ENCODE measurements around the gene NDFIP1.

The NDFIP1 gene, protein sequence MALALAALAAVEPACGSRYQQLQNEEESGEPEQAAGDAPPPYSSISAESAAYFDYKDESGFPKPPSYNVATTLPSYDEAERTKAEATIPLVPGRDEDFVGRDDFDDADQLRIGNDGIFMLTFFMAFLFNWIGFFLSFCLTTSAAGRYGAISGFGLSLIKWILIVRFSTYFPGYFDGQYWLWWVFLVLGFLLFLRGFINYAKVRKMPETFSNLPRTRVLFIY

DNA sequence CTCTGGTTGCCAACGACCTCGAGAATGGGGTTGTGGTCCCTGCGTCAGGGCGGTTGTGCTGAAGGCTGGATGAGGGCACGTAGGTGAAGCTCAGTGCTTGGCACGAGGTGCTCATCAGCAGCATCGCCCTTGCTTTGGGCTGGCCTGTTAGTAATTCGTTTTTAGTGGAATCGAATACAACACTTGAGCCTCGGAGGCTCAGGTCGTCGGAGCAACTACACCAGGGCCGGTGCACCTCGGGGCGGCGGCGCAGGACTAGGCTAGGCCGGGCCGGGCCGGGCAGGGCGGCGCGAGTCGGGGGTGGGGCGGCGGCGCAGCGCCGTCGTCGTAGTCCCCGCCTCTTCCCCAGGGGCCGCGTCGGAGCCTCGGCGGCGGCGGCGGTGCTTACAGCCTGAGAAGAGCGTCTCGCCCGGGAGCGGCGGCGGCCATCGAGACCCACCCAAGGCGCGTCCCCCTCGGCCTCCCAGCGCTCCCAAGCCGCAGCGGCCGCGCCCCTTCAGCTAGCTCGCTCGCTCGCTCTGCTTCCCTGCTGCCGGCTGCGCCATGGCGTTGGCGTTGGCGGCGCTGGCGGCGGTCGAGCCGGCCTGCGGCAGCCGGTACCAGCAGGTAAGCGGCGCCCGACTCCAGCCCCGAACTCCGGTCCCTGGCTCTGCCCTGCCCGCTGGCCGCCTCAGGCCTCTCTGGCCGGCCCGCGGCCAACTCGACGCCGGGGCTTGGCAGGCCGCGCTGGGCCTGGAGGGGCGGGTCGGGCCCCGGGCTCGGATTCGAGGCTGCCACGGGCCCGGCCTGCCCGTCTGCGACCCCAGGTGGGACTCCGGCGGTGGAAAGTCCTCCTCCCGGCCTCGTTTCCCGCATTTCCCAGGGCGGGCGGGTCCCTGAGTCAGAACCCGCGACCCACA lies at the start of gene NDFIP1:
Gene NDFIP1, plus strand, starts transcription at position 348 of the 899 bp plus-strand sequence. Its CDS starts 196 bp downstream, at position 544.
- TF ChIP-seq, protein P1, sequence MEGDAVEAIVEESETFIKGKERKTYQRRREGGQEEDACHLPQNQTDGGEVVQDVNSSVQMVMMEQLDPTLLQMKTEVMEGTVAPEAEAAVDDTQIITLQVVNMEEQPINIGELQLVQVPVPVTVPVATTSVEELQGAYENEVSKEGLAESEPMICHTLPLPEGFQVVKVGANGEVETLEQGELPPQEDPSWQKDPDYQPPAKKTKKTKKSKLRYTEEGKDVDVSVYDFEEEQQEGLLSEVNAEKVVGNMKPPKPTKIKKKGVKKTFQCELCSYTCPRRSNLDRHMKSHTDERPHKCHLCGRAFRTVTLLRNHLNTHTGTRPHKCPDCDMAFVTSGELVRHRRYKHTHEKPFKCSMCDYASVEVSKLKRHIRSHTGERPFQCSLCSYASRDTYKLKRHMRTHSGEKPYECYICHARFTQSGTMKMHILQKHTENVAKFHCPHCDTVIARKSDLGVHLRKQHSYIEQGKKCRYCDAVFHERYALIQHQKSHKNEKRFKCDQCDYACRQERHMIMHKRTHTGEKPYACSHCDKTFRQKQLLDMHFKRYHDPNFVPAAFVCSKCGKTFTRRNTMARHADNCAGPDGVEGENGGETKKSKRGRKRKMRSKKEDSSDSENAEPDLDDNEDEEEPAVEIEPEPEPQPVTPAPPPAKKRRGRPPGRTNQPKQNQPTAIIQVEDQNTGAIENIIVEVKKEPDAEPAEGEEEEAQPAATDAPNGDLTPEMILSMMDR (IDR thresholded peaks at IDR 0.05; ENCODE audit: extremely low read depth, missing control alignments), result no peak
- peak; percentile 88 for DNase-seq (ENCODE audit: low spot score)

DNA sequence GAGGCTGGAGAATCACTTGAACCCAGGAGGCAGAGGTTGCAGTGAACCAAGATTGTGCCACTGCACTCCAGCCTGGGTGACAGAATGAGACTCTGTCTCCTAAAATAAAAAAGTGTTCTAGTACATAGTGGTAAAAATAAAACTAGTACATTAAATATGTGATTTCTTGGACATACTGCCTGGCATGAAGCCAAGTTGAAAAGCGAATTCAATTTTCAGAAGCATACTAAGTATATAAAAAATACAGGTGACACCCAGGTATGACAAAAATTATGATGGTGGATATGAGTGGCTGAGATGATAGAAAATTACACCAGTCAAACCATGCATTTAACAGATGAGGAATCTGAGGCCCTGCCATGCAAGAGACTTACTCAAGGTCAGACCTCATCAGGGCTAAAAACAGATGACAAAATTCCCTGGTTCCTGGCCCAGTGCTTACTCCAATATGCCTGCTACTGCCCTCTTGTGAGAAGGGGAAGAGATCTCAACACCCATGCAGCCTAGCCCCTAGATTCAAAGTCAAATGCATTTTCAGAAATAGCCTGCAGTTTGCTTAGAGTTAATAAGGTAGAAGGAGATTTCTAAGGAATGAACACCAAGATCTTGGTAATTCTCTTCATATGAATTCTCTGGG lies 49.2 kb upstream of the NDFIP1 start:
- DNase-seq (ENCODE audit: low spot score), result no peak
- TF ChIP-seq, protein P1 (IDR thresholded peaks at IDR 0.05; ENCODE audit: extremely low read depth, missing control alignments), result no peak

DNA sequence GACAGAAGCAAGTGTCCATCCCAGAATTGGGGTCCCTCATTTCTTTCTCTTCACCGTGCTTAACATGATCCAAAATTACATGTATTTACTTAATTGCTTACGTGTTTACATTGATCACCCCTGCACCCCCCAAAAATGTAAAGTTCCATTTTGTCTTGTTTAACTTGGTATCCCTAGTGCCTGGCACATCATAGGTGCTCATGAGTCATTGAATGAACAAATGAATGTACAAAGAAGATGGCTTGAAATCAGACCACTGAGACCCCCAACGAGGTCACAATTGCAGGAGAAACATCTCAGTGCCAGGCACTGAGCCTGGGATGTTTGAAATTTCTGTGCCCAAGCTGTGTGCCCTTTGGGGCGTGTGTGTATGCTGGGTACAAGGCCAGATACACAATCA lies 45.2 kb upstream of the NDFIP1 start:
- TF ChIP-seq, protein P1 (IDR thresholded peaks at IDR 0.05; ENCODE audit: extremely low read depth, missing control alignments), result no peak

DNA sequence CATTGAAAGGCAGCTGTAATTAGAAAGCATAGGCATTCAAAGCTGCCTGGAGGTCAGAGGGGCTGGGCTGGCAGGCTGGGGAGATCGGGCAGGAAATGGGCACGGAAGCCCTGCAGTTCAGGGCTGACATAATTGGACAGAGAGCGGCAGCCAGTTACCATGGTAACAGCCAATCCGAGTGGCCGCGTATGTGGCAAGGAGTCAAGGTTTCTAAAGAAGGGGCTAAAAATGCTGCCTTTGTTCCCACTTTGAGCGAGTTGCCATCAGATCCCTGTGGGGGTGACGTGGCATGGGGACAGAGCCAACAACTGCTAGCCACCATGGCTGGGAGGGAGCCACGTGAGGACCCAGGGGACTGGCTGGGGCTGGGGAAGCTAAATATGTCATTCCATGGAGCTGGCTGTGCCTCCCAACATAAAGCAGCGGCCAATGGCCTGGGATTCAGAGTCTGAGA lies 44.7 kb upstream of the NDFIP1 start:
- no peak for DNase-seq (ENCODE audit: low spot score)
- TF ChIP-seq, protein P1 (IDR thresholded peaks at IDR 0.05; ENCODE audit: extremely low read depth, missing control alignments), result no peak

More for the DNA sequence above, 45.2 kb upstream of the NDFIP1 start:
- no peak for DNase-seq (ENCODE audit: low spot score)

DNA sequence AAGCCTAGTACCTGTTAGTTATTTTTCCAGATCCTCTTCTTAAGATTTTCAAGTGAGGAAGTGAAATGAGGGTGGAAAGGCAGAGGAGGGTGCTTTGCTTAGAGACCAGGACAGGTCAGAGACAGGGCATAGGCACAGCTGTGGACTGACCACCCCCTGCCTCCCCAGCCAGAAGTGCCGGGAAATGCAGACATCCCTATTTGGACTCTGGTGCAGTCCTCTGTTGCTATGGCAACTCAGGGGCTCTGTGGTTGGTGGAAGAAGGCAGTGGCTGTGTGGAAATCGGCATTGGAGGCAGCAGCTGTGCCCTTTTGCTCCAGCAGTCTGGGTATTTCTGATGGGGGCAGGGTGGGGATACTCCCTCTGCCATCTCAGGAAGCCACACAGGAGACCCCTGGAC lies 43.3 kb upstream of the NDFIP1 start:
- TF ChIP-seq, protein P1 (IDR thresholded peaks at IDR 0.05; ENCODE audit: extremely low read depth, missing control alignments), result no peak
- no peak for DNase-seq (ENCODE audit: low spot score)

DNA sequence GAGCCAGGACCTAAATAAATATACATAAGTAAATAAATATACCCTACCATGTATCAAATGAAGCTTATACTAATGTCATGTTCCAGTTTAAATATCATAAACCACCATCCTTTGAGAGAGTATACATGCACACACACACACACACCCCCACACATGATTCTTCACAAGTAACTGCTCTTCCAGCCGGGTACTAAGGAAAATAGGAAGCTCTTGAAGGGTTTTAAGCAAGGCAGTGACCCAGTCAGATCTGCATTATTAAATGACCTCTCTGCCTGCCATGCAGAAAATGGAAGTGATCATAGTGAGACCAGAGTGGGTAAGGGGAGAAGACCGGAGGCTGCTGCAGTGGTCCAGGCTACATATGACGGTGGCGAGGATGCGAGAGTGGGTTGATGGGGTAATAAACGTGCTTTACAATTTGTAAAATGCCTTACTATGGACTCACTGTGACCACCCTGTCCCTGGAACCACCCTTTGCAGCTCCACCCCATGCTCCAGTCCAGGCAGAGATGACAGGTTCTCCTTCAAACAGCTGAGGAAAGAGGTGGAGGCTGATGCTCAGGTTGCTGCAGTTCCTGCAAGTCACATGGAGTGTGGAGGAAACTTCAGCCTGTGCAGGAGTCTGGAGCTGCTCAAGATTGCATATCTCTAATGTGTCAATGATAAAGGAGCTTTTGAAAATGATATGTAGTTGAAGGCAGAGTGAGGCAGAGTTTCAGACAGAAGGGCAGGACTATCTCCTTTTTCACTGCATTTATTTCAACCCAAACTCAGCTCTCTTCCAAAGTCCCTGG lies 38.8 kb upstream of the NDFIP1 start:
- TF ChIP-seq, protein P1 (IDR thresholded peaks at IDR 0.05; ENCODE audit: extremely low read depth, missing control alignments), result no peak
- no peak for DNase-seq (ENCODE audit: low spot score)
